Measurements from ENCODE around the gene HHATL. TPM values are rescaled to one million over a fixed set of nuclear protein-coding genes. Genes with fewer than 3 reads are reported as not detected.

Gene HHATL
- total and polyA plus RNA-seq, 10 of the 15 experiments (the other 5 are each of a cell fraction or from before 2014, with no cell fraction given): not detected

GRCh38 chr3:42684632-42685362 lies 17.8 kb downstream of the HHATL start:
- intact Hi-C loops (cut with micrococcal nuclease; ENCODE audit: unreplicated experiment): no loop called here
- TF ChIP-seq BRCA1 (IDR thresholded peaks at IDR 0.05; ENCODE audit: low read depth, low read length) (no peak), SMC3 (IDR thresholded peaks at IDR 0.05; ENCODE audit: borderline replicate concordance, low read length) (no peak), NR2C1 (IDR thresholded peaks at IDR 0.05) (no peak), SMARCA5 (IDR thresholded peaks at IDR 0.05) (no peak)
- POLR2A ChIA-PET: no interaction called here
- Histone ChIP-seq H4K20me1 (ENCODE audit: control insufficient read depth, insufficient read depth) (no peaks in the 10 kb centered on the region), H3K36me3 (ENCODE audit: control insufficient read depth in 2 of 2, insufficient read depth in 2 of 2, low read length in 1 of 2) (no peaks in the 10 kb centered on the region), H3K79me2 (ENCODE audit: control insufficient read depth, insufficient read depth, low read length) (no peaks in the 10 kb centered on the region), H3K27ac (ENCODE audit: control insufficient read depth, insufficient read depth) (no peak overlapping the region), H3K27me3 (replicated peaks in 1 of 2; ENCODE audit: control insufficient read depth in 2 of 2, insufficient read depth in 2 of 2, low read length in 1 of 2) (no peaks in the 10 kb centered on the region), H3K4me2 (ENCODE audit: control insufficient read depth, insufficient read depth) (no peak overlapping the region), H2AFZ (ENCODE audit: control insufficient read depth, low read depth, low read length) (no peak overlapping the region), H3K4me1 (ENCODE audit: control insufficient read depth, insufficient read depth, low read length) (no peaks in the 10 kb centered on the region), H3K4me3 (no peak overlapping the region), H3K9ac (ENCODE audit: control insufficient read depth, insufficient read depth, low read length) (no peak overlapping the region), H3K9me3 (replicated peaks; ENCODE audit: control insufficient read depth, insufficient read depth, low read length) (no peaks in the 10 kb centered on the region)
- no peak for ATAC-seq
- BruUV-seq (replicated peaks): no TSS peak
- RAD21 ChIA-PET (ENCODE audit: unreplicated experiment): no interaction called here
- in situ Hi-C loops (cut with MboI): no loop called here
- CTCF ChIA-PET: no interaction called here
- 39% methylated on average over 7 of the region's 7 CpGs for WGBS (ENCODE audit: insufficient coverage, insufficient replicate concordance, low lambda C conversion rate, missing lambda C conversion rate)
- FAIRE-seq: no peak
- DNase-seq (ENCODE audit: low read depth, low spot score): no peak
- SMC1A ChIA-PET (ENCODE audit: uncharacterized antibody, unreplicated experiment): no interaction called here

GRCh38 chr3:42683875-42684598 lies 18.6 kb downstream of the HHATL start:
- intact Hi-C loops (cut with micrococcal nuclease; ENCODE audit: unreplicated experiment) (no loop called here), in situ Hi-C loops (cut with MboI) (no loop called here)
- no peaks in the 10 kb centered on the region for H3K79me2 ChIP-seq (ENCODE audit: control insufficient read depth, insufficient read depth, low read length)
- no peaks in the 10 kb centered on the region for H3K4me1 ChIP-seq (ENCODE audit: control insufficient read depth, insufficient read depth, low read length)
- FAIRE-seq: no peak
- H3K27me3 ChIP-seq (replicated peaks in 1 of 2; ENCODE audit: control insufficient read depth in 2 of 2, insufficient read depth in 2 of 2, low read length in 1 of 2): no peaks in the 10 kb centered on the region
- H3K9me3 ChIP-seq (replicated peaks; ENCODE audit: control insufficient read depth, insufficient read depth, low read length): no peaks in the 10 kb centered on the region; the same call in 2 of the 3 replicates
- ChIA-PET POLR2A (no interaction called here), RAD21 (ENCODE audit: unreplicated experiment) (no interaction called here), SMC1A (ENCODE audit: uncharacterized antibody, unreplicated experiment) (no interaction called here), CTCF (no interaction called here)
- DNase-seq (ENCODE audit: low read depth, low spot score): no peak
- no peak overlapping the region for H3K4me3 ChIP-seq
- 34% methylated on average over 9 of the region's 10 CpGs for WGBS (ENCODE audit: insufficient coverage, insufficient replicate concordance, low lambda C conversion rate, missing lambda C conversion rate)
- no peak overlapping the region for H3K9ac ChIP-seq (ENCODE audit: control insufficient read depth, insufficient read depth, low read length)
- no peaks in the 10 kb centered on the region for H3K36me3 ChIP-seq (ENCODE audit: control insufficient read depth in 2 of 2, insufficient read depth in 2 of 2, low read length in 1 of 2)
- no peak overlapping the region for H2AFZ ChIP-seq (ENCODE audit: control insufficient read depth, low read depth, low read length)
- ATAC-seq: no peak
- BruUV-seq (replicated peaks): no TSS peak
- no peaks in the 10 kb centered on the region for H4K20me1 ChIP-seq (ENCODE audit: control insufficient read depth, insufficient read depth)
- no peak overlapping the region for H3K4me2 ChIP-seq (ENCODE audit: control insufficient read depth, insufficient read depth)
- H3K27ac ChIP-seq (ENCODE audit: control insufficient read depth, insufficient read depth): no peak overlapping the region
- no peak for TF ChIP-seq HDAC2 (IDR thresholded peaks at IDR 0.05)
- TF ChIP-seq MYB (IDR thresholded peaks at IDR 0.05; ENCODE audit: borderline replicate concordance, low read depth, low read length): no peak
- TF ChIP-seq SMARCA5 (IDR thresholded peaks at IDR 0.05): no peak
- no peak for TF ChIP-seq BCL11A (IDR thresholded peaks at IDR 0.05; ENCODE audit: low read depth, low read length)
- TF ChIP-seq, protein P1, sequence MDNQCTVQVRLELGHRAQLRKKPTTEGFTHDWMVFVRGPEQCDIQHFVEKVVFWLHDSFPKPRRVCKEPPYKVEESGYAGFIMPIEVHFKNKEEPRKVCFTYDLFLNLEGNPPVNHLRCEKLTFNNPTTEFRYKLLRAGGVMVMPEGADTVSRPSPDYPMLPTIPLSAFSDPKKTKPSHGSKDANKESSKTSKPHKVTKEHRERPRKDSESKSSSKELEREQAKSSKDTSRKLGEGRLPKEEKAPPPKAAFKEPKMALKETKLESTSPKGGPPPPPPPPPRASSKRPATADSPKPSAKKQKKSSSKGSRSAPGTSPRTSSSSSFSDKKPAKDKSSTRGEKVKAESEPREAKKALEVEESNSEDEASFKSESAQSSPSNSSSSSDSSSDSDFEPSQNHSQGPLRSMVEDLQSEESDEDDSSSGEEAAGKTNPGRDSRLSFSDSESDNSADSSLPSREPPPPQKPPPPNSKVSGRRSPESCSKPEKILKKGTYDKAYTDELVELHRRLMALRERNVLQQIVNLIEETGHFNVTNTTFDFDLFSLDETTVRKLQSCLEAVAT (IDR thresholded peaks at IDR 0.05): no peak
- TF ChIP-seq CBX5 (IDR thresholded peaks at IDR 0.05; ENCODE audit: low read depth): no peak
- TF ChIP-seq SUPT20H (IDR thresholded peaks at IDR 0.05; ENCODE audit: borderline replicate concordance, control insufficient read depth, low read depth, low read length): no peak
- no peak for TF ChIP-seq HCFC1 (IDR thresholded peaks at IDR 0.05; ENCODE audit: low read length)
- TF ChIP-seq SP1 (IDR thresholded peaks at IDR 0.05; ENCODE audit: low read depth, low read length): no peak
- TF ChIP-seq MTA3 (IDR thresholded peaks at IDR 0.05; ENCODE audit: borderline replicate concordance, low read length): no peak
- TF ChIP-seq RCOR1 (conservative IDR thresholded peaks at IDR 0.05; ENCODE audit: low read depth, low read length): no peak
